K562 (cell line): ENCODE data around the gene RUSC1. TPM values are rescaled to one million over a fixed set of nuclear protein-coding genes. Genes with fewer than 3 reads are reported as not detected.

ENCODE experiments used
- ATF7 ChIP-seq: fragments of 450-650 bp; IDR thresholded peaks from 2 replicates; pipeline ENCODE4 v1.7.1; 2014; ENCODE audit warnings: mild to moderate bottlenecking, moderate library complexity
- BACH1 ChIP-seq: fragments of 200-800 bp; sonication (Bioruptor generic); IDR thresholded peaks from 2 replicates; pipeline ENCODE4 v1.6.1; 2016; ENCODE audit warnings: missing genetic modification characterization, missing compliant biosample characterization
- ERF ChIP-seq: fragments of 450-650 bp; formaldehyde crosslinking; IDR thresholded peaks from 2 replicates; pipeline ENCODE4 v1.4.0; 2020; ENCODE audit warnings: mild to moderate bottlenecking, mixed read lengths
- ESRRA ChIP-seq: fragments of 450-650 bp; IDR thresholded peaks from 2 replicates; pipeline ENCODE4 v1.6.1; 2014; ENCODE audit warnings: low read depth, mild to moderate bottlenecking, moderate library complexity, borderline replicate concordance
- ETS2 ChIP-seq: IDR thresholded peaks from 2 replicates; pipeline ENCODE4 v1.6.1; 2016; ENCODE audit warnings: borderline replicate concordance, missing genetic modification characterization, mild to moderate bottlenecking, moderate library complexity, missing compliant biosample characterization; ENCODE audit not compliant: poor library complexity, severe bottlenecking
- HINFP ChIP-seq: fragments of 450-650 bp; conservative IDR thresholded peaks from 2 replicates; pipeline ENCODE4 v1.6.1; 2016; ENCODE audit warnings: missing genetic modification characterization, low read depth, mild to moderate bottlenecking, control low read depth, missing compliant biosample characterization
- IRF1 ChIP-seq: sonication (generic); formaldehyde crosslinking; IDR thresholded peaks from 2 replicates; pipeline ENCODE4 v1.8.0; 2022; ENCODE audit warnings: missing genetic modification reagents, mild to moderate bottlenecking, borderline replicate concordance
- IRF9 ChIP-seq: fragments of 450-650 bp; IDR thresholded peaks from 2 replicates; pipeline ENCODE4 v1.6.1; 2016; ENCODE audit warnings: missing biosample characterization, missing genetic modification characterization
- MEIS2 ChIP-seq: fragments of 450-650 bp; IDR thresholded peaks from 2 replicates; pipeline ENCODE4 v1.6.1; 2014; ENCODE audit warnings: mild to moderate bottlenecking; ENCODE audit not compliant: partially characterized antibody
- MXI1 ChIP-seq: IDR thresholded peaks from 2 replicates; pipeline ENCODE4 v1.6.1; 2011; ENCODE audit warnings: low read depth, mild to moderate bottlenecking, improper control_type of control experiment, low read length
- NR0B1 ChIP-seq: fragments of 450-650 bp; IDR thresholded peaks from one replicate; pipeline ENCODE4 v1.6.1; 2018; ENCODE audit warnings: mild to moderate bottlenecking, moderate library complexity; ENCODE audit not compliant: partially characterized antibody
- PURB ChIP-seq: sonication (generic); formaldehyde crosslinking; IDR thresholded peaks from 2 replicates; pipeline ENCODE4 v1.9.0; 2021; ENCODE audit warnings: low read depth, mild to moderate bottlenecking, missing genetic modification reagents
- SMAD3 ChIP-seq: fragments of 450-650 bp; formaldehyde crosslinking; conservative IDR thresholded peaks from 2 replicates; pipeline ENCODE4 v1.4.0; 2020; ENCODE audit warnings: mild to moderate bottlenecking
- SMC3 ChIP-seq: conservative IDR thresholded peaks from 2 replicates; pipeline ENCODE4 v1.6.1; 2011; ENCODE audit warnings: low read depth, low read length, improper control_type of control experiment; ENCODE audit not compliant: insufficient read depth
- SNAPC5 ChIP-seq: fragments of 250-450 bp; sonication (Bioruptor Pico); IDR thresholded peaks from 2 replicates; pipeline ENCODE4 v1.8.0; 2021; ENCODE audit warnings: moderate library complexity, mild to moderate bottlenecking, inconsistent platforms
- STAT5A ChIP-seq: IDR thresholded peaks from 2 replicates; pipeline ENCODE4 v1.6.1; 2012; ENCODE audit warnings: low read length, inconsistent platforms, borderline replicate concordance
- ZBTB12 ChIP-seq: fragments of 250-450 bp; sonication (Bioruptor Pico); IDR thresholded peaks from 2 replicates; pipeline ENCODE4 v1.4.0; 2020
- ZNF263 ChIP-seq: sonication (generic); formaldehyde crosslinking; IDR thresholded peaks from 2 replicates; pipeline ENCODE4 v1.8.0; 2022; ENCODE audit warnings: mild to moderate bottlenecking, missing genetic modification reagents, borderline replicate concordance
- ZNF274 ChIP-seq: IDR thresholded peaks from 2 replicates; pipeline ENCODE4 v1.6.1; 2011; ENCODE audit warnings: low read depth, mild to moderate bottlenecking, low read length, moderate library complexity, borderline replicate concordance
- ZZZ3 ChIP-seq: fragments of 450-650 bp; IDR thresholded peaks from 2 replicates; pipeline ENCODE4 v1.6.1; 2016; ENCODE audit warnings: antibody characterized with exemption, mild to moderate bottlenecking, moderate library complexity
- polyA plus RNA-seq, 8 experiments: library from polyadenylated mRNA; depleted of rRNA in 4 of 8; stranded (reverse) in 5 of 8; unstranded in 3 of 8; fragments of >200 nt; fragmentation: Nextera tagmentation in 2 of 8; fragmentation: Illumina TruSeq in 1 of 8; extraction: Ambion mirVana in 2 of 8; extraction: Trizol in 1 of 8; gene quantifications; 2 replicates each; pipeline versions ENCODE4 v1.2.1 to v1.2.3, GENCODE V29; 2011 to 2014; ENCODE audit warnings: inconsistent platforms in 1 of 8, missing spikeins in 1 of 8
- total RNA-seq, 7 experiments: library from RNA; depleted of rRNA in 6 of 7; stranded (reverse); fragments of >200 nt in 6 of 7; fragmentation: Illumina TruSeq in 2 of 7; extraction: Trizol in 2 of 7; gene quantifications; 2 replicates each; pipeline versions ENCODE4 v1.2.1 to v1.2.3, GENCODE V29; 2011 to 2021; ENCODE audit warnings: low replicate concordance in 1 of 7

RUSC1 gene
- total and polyA plus RNA-seq, 9 of the 15 experiments (the other 6 are each of a cell fraction or from before 2014, with no cell fraction given): 5.7 to 68.3 (median 33.6) TPM

GRCh38 chr1:155308493-155309422 is 11.9 kb upstream of the RUSC1 start, which contains the start of gene FDPS (continued):
- TF ChIP-seq HINFP (tag) (no peak), IRF9 (tag) (no peak), SNAPC5 (no peak), MEIS2 (peak; percentile 80), ZNF263 (no peak), ZBTB12 (CRISPR knock-in tag) (peak; percentile 91), PURB (CRISPR knock-in tag) (no peak), STAT5A (no peak), IRF1 (no peak), ATF7 (peak; percentile 91), ERF (CRISPR knock-in tag) (no peak), BACH1 (tag) (no peak), ETS2 (tag) (no peak), SMC3 (no peak), SMAD3 (no peak), ZZZ3 (no peak), NR0B1 (no peak), ZNF274 (no peak), MXI1 (no peak), ESRRA (peak; percentile 63)
